ENCODE measurements around the gene GALNTL6. TPM values are rescaled to one million over a fixed set of nuclear protein-coding genes. Genes with fewer than 3 reads are reported as not detected.

The GALNTL6 gene
- total RNA-seq, 2 experiments from 2014 or later, result not detected

DNA sequence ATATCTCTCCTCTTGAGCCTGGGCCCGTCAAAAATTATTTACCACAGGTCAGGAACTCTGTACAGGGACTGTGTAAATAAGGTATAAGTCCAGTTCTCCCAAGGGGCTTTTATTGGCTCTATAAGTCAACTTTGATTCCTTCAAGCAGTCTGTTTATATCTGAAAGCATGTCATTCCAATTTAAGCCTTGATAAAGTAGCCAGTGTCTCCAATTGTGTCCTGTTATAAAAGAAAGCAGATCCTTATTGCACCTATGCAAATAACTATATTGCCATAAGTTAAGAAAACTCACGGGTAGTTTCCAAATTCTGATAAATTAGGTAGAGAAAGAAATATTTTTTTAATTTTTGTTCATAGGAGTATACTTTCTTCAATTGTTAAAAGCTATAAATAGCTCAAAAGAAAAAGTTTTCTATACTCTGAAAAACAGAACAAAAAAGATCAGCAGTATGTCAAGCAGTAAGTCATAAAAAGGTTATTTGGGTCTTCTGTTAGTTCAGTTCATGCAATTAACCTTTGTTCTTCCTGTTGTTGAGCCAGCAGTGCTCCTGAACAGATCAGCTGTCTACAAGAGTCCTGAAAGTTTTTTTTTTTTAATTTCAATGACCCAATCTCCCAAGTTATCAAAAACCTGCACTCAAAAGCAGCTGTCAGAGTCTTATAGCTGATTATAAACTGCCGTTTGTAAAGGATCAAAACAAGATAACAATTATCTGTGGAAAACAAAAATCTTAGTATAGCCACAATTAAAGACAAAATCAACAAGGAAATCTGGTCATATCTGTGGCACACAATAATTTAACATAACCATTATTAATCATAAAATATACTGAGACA lies 1177.0 kb downstream of the GALNTL6 start:
- peaks cover 4% of the 10 kb centered on the region for H3K27me3 Mint-ChIP-seq
- intact Hi-C loops (cut with micrococcal nuclease), result no loop called here
- CTCF ChIA-PET, result no interaction called here
- POLR2A ChIA-PET, result no interaction called here
- DNase-seq, result no peak
- H3K9me3 Mint-ChIP-seq, result peaks cover 8% of the 10 kb centered on the region
- H3K27ac Mint-ChIP-seq, result no peak overlapping the region
- H3K4me3 Mint-ChIP-seq, result no peak overlapping the region
- H3K36me3 Mint-ChIP-seq, result no peaks in the 10 kb centered on the region
- no peaks in the 10 kb centered on the region for H3K4me1 Mint-ChIP-seq (ENCODE audit: low read depth)

DNA sequence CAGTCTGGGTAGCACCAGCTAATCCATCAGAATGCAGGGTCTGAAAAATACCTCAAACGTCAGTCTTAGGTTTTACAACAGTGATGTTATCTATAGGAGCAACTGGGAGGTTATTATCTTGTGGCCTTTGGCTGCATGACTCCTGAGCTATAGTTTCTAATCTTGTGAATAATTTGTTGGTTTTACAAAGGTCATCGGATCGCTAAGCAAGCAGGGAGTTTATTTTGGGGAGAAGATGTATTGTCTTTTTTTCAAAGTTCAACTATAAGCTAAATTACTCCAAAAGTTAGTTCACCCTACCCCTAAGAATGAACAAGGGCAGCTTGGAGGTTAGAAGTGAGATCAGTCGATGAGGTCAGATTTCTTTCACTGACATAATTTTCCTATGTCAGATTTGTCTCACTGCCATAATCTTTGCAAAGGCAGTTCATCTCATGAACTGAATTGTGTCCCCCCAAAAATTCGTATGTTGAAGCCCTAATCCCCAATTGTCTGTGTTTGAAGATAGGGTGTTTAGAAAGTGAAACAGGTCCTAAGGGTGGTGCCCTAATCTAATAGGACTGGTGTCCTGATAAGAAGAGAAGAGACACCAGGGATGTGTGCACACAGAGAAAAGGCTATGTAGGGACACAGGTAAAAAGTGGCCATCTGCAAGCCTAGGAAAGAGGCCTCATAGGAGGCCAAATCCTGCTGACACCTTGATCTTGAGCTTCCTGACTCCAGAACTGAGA lies 1179.6 kb downstream of the GALNTL6 start:
- Mint-ChIP-seq H3K36me3 (no peaks in the 10 kb centered on the region), H3K27me3 (peaks cover 13% of the 10 kb centered on the region), H3K9me3 (peaks cover 5% of the 10 kb centered on the region), H3K27ac (no peak overlapping the region), H3K4me3 (no peak overlapping the region), H3K4me1 (ENCODE audit: low read depth) (no peaks in the 10 kb centered on the region)
- DNase-seq, result no peak
- intact Hi-C loops (cut with micrococcal nuclease), result no loop called here
- ChIA-PET POLR2A (no interaction called here), CTCF (no interaction called here)

DNA sequence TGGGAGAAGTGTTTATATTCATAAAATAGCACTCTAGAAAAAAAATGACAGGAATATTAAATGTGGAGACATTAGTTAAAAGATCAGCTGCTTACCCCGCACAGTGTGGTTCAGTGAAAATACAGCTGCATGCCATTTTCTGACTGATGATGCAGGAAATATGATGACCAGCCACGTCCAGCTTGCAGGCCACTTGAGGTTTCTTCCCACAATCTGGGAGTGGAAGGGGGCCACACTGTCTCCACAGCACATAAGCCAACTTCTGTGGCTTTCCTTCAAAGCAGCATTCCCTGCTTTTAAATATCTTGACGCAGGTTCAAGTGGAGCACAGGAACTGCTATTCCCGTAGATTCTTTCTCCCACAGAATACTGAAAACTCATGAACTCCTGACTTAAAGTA lies 1182.0 kb downstream of the GALNTL6 start:
- no peak for DNase-seq
- intact Hi-C loops (cut with micrococcal nuclease), result no loop called here
- H3K4me3 Mint-ChIP-seq, result no peak overlapping the region
- H3K9me3 Mint-ChIP-seq, result no peaks in the 10 kb centered on the region
- ChIA-PET CTCF (no interaction called here), POLR2A (no interaction called here)
- H3K27me3 Mint-ChIP-seq, result peaks cover 20% of the 10 kb centered on the region
- no peak overlapping the region for H3K27ac Mint-ChIP-seq
- H3K36me3 Mint-ChIP-seq, result no peaks in the 10 kb centered on the region
- no peaks in the 10 kb centered on the region for H3K4me1 Mint-ChIP-seq (ENCODE audit: low read depth)

DNA sequence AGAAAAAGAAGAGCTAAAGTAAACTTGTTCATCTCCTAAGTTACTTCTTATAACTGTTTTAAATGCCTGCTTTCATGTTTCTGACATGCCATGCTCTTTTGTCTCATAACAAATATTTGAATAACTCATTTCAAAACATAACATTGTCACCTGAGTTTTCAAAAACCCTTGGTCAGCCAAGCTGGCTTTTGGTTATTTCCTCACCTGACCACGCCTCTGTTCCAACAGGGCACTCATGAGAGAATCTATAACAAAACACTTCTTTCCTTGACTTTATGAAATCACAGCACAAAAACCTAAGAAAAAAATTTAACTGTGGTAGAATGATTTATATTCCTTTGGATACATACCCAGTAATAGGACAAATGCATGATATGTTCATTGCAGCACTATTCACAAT lies 1182.5 kb downstream of the GALNTL6 start:
- intact Hi-C loops (cut with micrococcal nuclease), result no loop called here
- H3K9me3 Mint-ChIP-seq, result no peaks in the 10 kb centered on the region
- H3K27me3 Mint-ChIP-seq, result peaks cover 20% of the 10 kb centered on the region
- CTCF ChIA-PET, result interaction anchor here (0.6 kb wide), 1 partner anchor 22 kb away, joined by 3 read pairs; no protein-coding TSS in a partner anchor
- H3K36me3 Mint-ChIP-seq, result no peaks in the 10 kb centered on the region
- H3K27ac Mint-ChIP-seq, result no peak overlapping the region
- no peaks in the 10 kb centered on the region for H3K4me1 Mint-ChIP-seq (ENCODE audit: low read depth)
- DNase-seq, result no peak
- POLR2A ChIA-PET, result no interaction called here
- no peak overlapping the region for H3K4me3 Mint-ChIP-seq

DNA sequence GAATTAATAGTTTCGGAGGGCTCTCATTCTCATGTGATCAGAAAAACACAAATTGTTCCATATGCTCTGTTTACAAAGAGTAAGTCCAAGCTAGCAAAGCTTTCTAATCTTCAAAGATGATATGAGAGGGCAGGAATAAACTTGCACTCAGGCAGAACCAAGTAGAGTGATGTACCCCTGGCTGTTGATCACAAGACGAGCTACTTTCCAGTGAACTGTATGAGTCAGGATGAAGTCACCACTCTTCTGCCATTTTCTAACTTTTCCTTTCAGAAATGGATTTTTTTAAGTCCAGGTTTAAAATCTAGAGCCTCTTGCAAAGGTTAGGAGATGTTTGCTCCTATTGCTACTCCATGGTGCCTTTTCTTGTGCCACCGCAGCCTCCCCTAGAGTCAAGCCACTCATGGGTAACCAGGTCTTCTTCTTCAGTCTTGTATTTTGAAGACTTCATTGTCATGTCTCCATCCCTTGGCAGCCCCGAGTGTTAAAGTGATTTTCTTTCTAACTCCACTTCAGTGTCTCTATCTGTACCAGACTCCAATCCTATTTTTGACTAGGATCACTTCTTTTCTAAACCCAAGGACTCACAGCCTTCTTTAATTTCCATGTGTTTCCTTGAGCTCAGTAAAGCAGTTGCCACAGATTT lies 1183.5 kb downstream of the GALNTL6 start:
- Mint-ChIP-seq H3K4me3 (no peak overlapping the region), H3K27me3 (peaks cover 20% of the 10 kb centered on the region), H3K27ac (no peak overlapping the region), H3K36me3 (no peaks in the 10 kb centered on the region), H3K9me3 (no peaks in the 10 kb centered on the region), H3K4me1 (ENCODE audit: low read depth) (no peaks in the 10 kb centered on the region)
- DNase-seq, result no peak
- ChIA-PET POLR2A (no interaction called here), CTCF (interaction anchor here (0.5 to 1.1 kb wide), 2 partner anchors 17 to 295 kb away, joined by 3 read pairs; no protein-coding TSS in a partner anchor)
- intact Hi-C loops (cut with micrococcal nuclease), result no loop called here

DNA sequence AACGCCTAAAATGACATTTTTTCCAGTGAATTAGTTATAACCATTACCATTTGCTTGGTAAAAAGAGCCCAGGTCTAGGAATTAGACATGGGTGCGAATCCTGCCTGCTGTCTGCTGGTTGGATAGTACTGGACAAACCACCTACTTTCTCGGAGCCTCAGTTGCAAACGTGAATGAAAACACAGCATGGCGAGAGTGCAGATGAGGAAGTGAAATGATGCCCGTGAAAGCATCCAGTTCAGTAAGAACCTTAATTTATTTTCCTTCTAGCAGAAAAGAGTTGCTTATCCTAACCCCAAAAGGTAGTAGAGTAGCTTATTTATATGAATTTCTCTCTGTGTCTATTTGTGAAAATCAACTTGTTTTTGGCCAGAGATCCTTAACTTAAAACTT lies 1184.0 kb downstream of the GALNTL6 start:
- no peak overlapping the region for H3K4me3 Mint-ChIP-seq
- intact Hi-C loops (cut with micrococcal nuclease), result no loop called here
- ChIA-PET CTCF (interaction anchor here (1.1 kb wide), 1 partner anchor 17 kb away, joined by 3 read pairs; no protein-coding TSS in a partner anchor), POLR2A (no interaction called here)
- no peaks in the 10 kb centered on the region for H3K9me3 Mint-ChIP-seq
- no peak for DNase-seq
- no peaks in the 10 kb centered on the region for H3K4me1 Mint-ChIP-seq (ENCODE audit: low read depth)
- H3K36me3 Mint-ChIP-seq, result no peaks in the 10 kb centered on the region
- H3K27me3 Mint-ChIP-seq, result peaks cover 20% of the 10 kb centered on the region
- no peak overlapping the region for H3K27ac Mint-ChIP-seq

DNA sequence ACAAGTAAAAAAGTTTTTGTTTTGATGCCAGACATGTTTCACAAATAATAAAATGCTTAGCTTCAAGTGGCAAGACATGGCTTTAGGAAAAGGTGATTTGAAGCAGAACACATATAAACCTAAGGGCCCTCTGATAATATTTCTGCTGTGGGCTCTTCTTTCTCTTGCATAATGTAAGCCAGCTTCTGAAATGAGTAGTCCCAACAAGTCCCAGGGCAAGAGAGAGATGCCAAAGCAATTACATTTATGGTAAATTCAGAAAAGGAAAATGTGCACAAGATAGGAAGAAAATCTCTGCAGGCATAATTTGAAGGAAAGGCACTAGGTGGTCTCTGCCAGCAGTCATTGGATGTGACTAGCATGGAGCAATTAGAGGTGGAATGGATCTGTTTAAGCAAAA lies 1184.7 kb downstream of the GALNTL6 start:
- intact Hi-C loops (cut with micrococcal nuclease), result no loop called here
- Mint-ChIP-seq H3K27ac (no peak overlapping the region), H3K9me3 (no peaks in the 10 kb centered on the region), H3K27me3 (peaks cover 20% of the 10 kb centered on the region), H3K4me1 (ENCODE audit: low read depth) (no peaks in the 10 kb centered on the region), H3K4me3 (no peak overlapping the region), H3K36me3 (no peaks in the 10 kb centered on the region)
- no peak for DNase-seq
- ChIA-PET CTCF (interaction anchor here (1.5 kb wide), 1 partner anchor 16 kb away, joined by 3 read pairs; no protein-coding TSS in a partner anchor), POLR2A (no interaction called here)

DNA sequence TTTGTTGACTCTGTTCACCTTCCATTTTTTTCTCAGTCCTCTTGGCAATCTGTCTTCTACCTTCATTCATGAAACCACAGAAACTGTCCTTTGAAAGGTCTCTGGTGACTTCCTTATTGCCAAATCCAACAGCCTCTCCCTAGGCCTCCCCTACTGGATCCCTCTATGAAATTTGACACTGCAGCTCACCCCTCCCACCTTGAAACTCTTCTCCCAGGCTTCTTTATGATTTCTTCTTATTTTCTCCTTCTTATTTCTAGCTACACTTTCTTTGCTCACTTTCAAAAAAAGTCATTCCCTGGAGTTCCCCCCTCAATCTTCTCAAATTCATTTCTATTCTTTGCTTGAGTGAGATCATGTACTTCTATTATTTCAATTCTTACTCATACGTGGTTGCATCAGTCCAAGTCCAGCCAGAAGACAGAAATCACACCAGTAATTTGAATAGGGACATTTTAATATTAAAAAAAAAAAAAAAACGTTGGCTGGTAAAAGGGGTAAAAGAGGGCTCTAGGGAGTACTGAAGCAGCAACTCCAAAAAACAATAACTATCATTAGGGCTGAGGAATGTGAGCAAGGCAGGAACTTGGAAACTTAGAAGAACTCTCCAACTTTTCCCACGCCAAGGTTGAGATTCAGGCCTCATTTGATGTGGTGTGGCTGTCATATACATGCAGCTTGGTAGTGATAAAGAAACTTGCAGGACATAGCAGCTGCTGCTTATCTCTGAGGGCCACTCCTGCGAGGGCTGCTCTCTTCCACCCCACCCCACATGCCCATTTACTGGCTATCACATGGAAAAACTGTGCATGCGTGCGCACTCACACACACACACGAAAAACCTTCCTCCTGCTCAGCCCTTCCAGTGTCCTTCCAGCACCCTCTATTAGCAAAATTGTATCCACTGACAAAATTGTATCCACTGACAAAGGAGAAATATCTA lies 1185.6 kb downstream of the GALNTL6 start:
- no peak for DNase-seq
- H3K9me3 Mint-ChIP-seq, result no peaks in the 10 kb centered on the region
- no peaks in the 10 kb centered on the region for H3K4me1 Mint-ChIP-seq (ENCODE audit: low read depth)
- ChIA-PET POLR2A (no interaction called here), CTCF (interaction anchor here (1.5 kb wide), 1 partner anchor 15 kb away, joined by 3 read pairs; no protein-coding TSS in a partner anchor)
- H3K27ac Mint-ChIP-seq, result no peak overlapping the region
- no peaks in the 10 kb centered on the region for H3K36me3 Mint-ChIP-seq
- H3K4me3 Mint-ChIP-seq, result no peak overlapping the region
- peaks cover 18% of the 10 kb centered on the region for H3K27me3 Mint-ChIP-seq
- intact Hi-C loops (cut with micrococcal nuclease), result no loop called here

DNA sequence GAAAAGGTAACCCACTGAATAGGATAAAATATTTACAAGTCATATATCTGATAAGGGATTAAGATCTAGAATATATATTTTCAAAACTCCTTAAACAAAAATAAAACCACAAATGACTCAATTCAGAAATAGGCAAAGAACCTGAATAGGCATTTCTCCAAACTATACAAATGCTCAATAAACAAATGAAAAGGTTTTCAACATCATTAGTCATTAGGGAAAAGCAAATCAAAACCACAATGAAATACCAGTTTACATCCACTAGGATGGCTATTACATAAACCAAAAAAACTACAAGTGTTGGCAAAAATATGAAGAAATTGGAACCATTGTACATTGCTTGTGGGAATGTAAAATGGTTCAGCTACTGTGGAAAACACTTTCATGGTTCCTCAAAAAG lies 1188.4 kb downstream of the GALNTL6 start:
- Mint-ChIP-seq H3K27ac (no peak overlapping the region), H3K4me1 (ENCODE audit: low read depth) (no peaks in the 10 kb centered on the region), H3K9me3 (no peaks in the 10 kb centered on the region), H3K27me3 (peaks cover 12% of the 10 kb centered on the region), H3K4me3 (no peak overlapping the region), H3K36me3 (no peaks in the 10 kb centered on the region)
- ChIA-PET POLR2A (no interaction called here), CTCF (no interaction called here)
- intact Hi-C loops (cut with micrococcal nuclease), result no loop called here
- no peak for DNase-seq

DNA sequence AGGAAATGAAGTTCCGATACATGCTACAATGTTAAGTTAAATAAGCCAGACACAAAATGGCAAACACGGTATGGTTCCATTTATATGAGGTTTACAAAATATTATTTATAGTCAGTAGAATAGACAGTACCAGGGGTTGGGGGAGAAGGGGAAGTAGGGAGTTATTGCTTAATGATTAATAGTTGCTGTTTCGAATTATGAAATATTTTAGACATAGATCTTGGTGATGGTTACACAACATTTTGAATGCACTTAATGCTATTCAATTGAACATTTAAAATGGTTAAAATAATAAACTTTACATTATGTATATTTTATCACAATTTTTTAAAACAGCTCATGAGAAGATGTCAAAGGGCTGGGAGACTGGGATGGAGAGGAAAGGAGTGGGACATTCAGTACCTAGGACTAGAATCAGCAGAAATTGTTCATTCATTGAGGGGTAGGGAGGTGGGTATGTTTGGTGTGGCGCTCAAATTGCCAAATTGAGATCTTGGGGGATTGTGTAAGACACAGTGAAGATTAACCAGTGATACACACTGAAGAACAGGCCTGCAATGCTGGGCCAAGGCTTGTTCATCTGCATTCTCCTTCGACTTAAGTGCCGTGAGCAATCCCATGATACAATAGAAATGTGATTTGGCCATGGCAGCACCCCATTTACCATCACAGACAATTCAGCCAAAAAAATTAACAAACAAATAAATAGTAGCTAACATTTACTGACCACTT lies 1189.8 kb downstream of the GALNTL6 start:
- Mint-ChIP-seq H3K9me3 (no peaks in the 10 kb centered on the region), H3K36me3 (no peaks in the 10 kb centered on the region), H3K4me1 (ENCODE audit: low read depth) (no peaks in the 10 kb centered on the region), H3K27ac (no peak overlapping the region), H3K4me3 (no peak overlapping the region), H3K27me3 (peaks cover 9% of the 10 kb centered on the region)
- ChIA-PET POLR2A (no interaction called here), CTCF (interaction anchor here (1.9 kb wide), 1 partner anchor 10 kb away, joined by 9 read pairs; no protein-coding TSS in a partner anchor)
- intact Hi-C loops (cut with micrococcal nuclease), result no loop called here
- no peak for DNase-seq

DNA sequence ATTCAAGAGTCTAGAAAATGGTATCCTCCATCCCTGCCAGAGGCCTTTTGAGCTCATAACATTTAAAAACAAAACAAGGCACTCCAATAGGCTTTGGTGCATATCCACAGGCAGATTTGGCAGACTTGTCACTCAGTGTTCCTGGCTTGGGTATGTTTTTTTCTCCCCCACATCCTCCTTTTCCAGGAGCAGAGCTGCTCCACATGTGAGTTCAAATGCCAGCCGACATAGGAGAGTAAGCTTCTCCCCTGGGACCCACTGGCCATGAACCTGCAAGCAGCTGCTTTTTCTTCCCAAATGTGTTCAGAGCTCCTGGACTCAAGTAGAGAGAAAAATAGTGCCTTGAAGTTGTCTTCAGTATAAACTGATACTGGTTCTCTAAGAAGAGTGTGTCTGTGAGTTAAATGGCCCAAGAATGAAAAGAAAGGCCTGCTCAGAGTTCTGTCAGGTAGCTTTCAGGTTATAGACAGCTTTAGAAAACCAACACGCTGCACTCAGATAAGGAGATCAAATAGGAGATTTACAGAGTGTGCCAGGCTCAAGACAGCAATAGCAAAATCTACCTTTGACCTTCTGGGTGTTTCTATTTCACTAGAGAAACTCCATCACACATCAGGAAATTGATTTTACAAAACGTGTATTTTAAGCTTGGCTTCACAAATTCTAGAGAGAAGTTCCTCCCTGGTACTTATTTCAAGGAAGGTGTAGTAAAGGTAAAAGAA lies 1192.9 kb downstream of the GALNTL6 start:
- Mint-ChIP-seq H3K27ac (no peak overlapping the region), H3K9me3 (no peaks in the 10 kb centered on the region), H3K4me3 (no peak overlapping the region), H3K4me1 (ENCODE audit: low read depth) (no peaks in the 10 kb centered on the region), H3K36me3 (no peaks in the 10 kb centered on the region), H3K27me3 (no peaks in the 10 kb centered on the region)
- intact Hi-C loops (cut with micrococcal nuclease), result no loop called here
- DNase-seq, result no peak
- POLR2A ChIA-PET, result no interaction called here
- CTCF ChIA-PET, result interaction anchor here (0.5 to 1.2 kb wide), 3 partner anchors 252 to 295 kb away, joined by 3 to 5 read pairs (median 4); no protein-coding TSS in a partner anchor

Measured in activated CD4-positive, alpha-beta memory T cell treated with anti-CD3 and anti-CD28 coated beads for 36 hours (primary cell).